MCF 10A (cell line): ENCODE results near the gene BLCAP. TPM values are rescaled to one million over a fixed set of nuclear protein-coding genes. Genes with fewer than 3 reads are reported as not detected.

Experiments
- BruUV-seq: library from RNA; stranded (reverse); fragments of 400-500 nt; replicated peaks from 2 replicates; lab custom pipeline; 2021; lab: Mats Ljungman, UMichigan
- CTCF ChIA-PET: fragments of 300-600 bp; sonication (Branson Sonifier 250); formaldehyde crosslinking; extraction: SDS; loops from one replicate; lab custom pipeline; 2021; ENCODE audit warnings: antibody characterized with exemption, inconsistent platforms; lab: Yijun Ruan, JAX
- POLR2A ChIA-PET: fragments of 300-600, 350-650 bp; sonication (Branson Sonifier 250); formaldehyde crosslinking; extraction: SDS; loops from one replicate; lab custom pipeline; 2020; ENCODE audit warnings: antibody characterized with exemption, inconsistent platforms; lab: Yijun Ruan, JAX
- DNase-seq: peaks from one replicate; pipeline ENCODE4 v3.0.0-alpha.2; 2018; ENCODE audit not compliant: unreplicated experiment
- H3K27ac Mint-ChIP-seq: one replicate; pipeline ENCODE4 v1.8.0; 2022; ENCODE audit warnings: mild to moderate bottlenecking, low read depth, mixed read lengths; ENCODE audit not compliant: unreplicated experiment
- H3K27me3 Mint-ChIP-seq: one replicate; pipeline ENCODE4 v1.8.0; 2022; ENCODE audit warnings: mixed read lengths; ENCODE audit not compliant: insufficient read depth, unreplicated experiment
- H3K36me3 Mint-ChIP-seq: one replicate; pipeline ENCODE4 v1.8.0; 2022; ENCODE audit warnings: mild to moderate bottlenecking, moderate library complexity, mixed read lengths; ENCODE audit not compliant: insufficient read depth, unreplicated experiment
- H3K4me1 Mint-ChIP-seq: one replicate; pipeline ENCODE4 v1.8.0; 2022; ENCODE audit warnings: mixed read lengths; ENCODE audit not compliant: insufficient read depth, unreplicated experiment
- H3K4me3 Mint-ChIP-seq: one replicate; pipeline ENCODE4 v1.8.0; 2022; ENCODE audit warnings: mild to moderate bottlenecking, moderate library complexity, mixed read lengths; ENCODE audit not compliant: unreplicated experiment
- H3K9me3 Mint-ChIP-seq: one replicate; pipeline ENCODE4 v1.8.0; 2022; ENCODE audit warnings: mixed read lengths; ENCODE audit not compliant: unreplicated experiment
- intact Hi-C: fragments of 100-400 bp; cut with micrococcal nuclease; formaldehyde crosslinking; loops from 2 replicates; pipeline ENCODE4 v1.14.1; 2022
- total RNA-seq: library from RNA; stranded (reverse); gene quantifications from 2 replicates; pipeline ENCODE4 v1.2.3, GENCODE V29; 2022
- TF ChIP-seq, protein P1 (sequence below): fragments of 200-600 bp; IDR thresholded peaks from one replicate; pipeline ENCODE4 v1.8.0; 2022; ENCODE audit warnings: antibody characterized with exemption, mild to moderate bottlenecking; ENCODE audit not compliant: unreplicated experiment

BLCAP gene
- total RNA-seq, 1 experiment from 2014 or later, result 105 TPM

DNA sequence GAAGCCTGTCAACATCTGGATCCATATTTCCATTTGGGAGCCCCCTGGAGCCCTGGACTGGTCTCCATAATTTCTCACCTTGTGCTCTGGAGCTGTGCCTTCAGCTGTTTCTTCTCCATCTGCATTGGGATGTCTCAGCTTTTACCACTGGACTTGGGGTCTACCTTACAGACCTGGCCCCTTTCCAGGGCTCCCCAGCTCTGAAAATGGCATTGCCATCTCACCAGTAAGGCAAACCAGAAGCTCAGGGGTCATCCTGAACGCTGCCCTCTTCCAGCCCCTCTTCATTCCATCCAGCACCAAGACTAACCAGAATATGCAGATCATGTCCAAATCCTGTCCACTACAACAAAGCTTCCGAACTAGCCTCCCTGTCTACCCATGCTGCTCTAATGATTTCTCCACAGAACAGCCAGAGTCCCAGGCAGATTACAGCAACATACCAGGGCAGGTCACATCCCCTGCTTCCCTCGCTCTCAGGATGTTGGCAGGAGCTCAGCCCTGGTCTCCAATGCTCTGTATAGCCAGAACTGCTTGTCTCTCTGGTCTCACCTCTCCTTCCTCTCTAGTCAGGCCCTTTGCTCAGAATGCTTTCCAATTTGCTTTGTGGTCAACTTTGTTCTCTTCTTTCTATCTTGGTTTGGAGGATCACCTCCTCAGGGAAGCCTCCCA lies 24.3 kb downstream of the BLCAP start:
- no peak for DNase-seq
- intact Hi-C loops, result no loop called here
- no peaks in the 10 kb centered on the region for H3K4me1 Mint-ChIP-seq
- no peak overlapping the region for H3K4me3 Mint-ChIP-seq
- no peaks in the 10 kb centered on the region for H3K27me3 Mint-ChIP-seq
- TF ChIP-seq, protein P1, sequence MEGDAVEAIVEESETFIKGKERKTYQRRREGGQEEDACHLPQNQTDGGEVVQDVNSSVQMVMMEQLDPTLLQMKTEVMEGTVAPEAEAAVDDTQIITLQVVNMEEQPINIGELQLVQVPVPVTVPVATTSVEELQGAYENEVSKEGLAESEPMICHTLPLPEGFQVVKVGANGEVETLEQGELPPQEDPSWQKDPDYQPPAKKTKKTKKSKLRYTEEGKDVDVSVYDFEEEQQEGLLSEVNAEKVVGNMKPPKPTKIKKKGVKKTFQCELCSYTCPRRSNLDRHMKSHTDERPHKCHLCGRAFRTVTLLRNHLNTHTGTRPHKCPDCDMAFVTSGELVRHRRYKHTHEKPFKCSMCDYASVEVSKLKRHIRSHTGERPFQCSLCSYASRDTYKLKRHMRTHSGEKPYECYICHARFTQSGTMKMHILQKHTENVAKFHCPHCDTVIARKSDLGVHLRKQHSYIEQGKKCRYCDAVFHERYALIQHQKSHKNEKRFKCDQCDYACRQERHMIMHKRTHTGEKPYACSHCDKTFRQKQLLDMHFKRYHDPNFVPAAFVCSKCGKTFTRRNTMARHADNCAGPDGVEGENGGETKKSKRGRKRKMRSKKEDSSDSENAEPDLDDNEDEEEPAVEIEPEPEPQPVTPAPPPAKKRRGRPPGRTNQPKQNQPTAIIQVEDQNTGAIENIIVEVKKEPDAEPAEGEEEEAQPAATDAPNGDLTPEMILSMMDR, result no peak
- POLR2A ChIA-PET, result interaction anchor here (0.7 to 4.0 kb wide), 11 partner anchors 10 to 684 kb away, joined by 3 to 21 read pairs (median 3); partner anchors contain the start of gene BLCAP
- BruUV-seq, result no TSS peak
- H3K27ac Mint-ChIP-seq, result no peak overlapping the region
- peaks cover 9% of the 10 kb centered on the region for H3K36me3 Mint-ChIP-seq
- no peaks in the 10 kb centered on the region for H3K9me3 Mint-ChIP-seq
- CTCF ChIA-PET, result interaction anchor here (0.6 to 1.6 kb wide), 2 partner anchors 11 to 63 kb away, joined by 4 to 5 read pairs; no protein-coding TSS in a partner anchor

DNA sequence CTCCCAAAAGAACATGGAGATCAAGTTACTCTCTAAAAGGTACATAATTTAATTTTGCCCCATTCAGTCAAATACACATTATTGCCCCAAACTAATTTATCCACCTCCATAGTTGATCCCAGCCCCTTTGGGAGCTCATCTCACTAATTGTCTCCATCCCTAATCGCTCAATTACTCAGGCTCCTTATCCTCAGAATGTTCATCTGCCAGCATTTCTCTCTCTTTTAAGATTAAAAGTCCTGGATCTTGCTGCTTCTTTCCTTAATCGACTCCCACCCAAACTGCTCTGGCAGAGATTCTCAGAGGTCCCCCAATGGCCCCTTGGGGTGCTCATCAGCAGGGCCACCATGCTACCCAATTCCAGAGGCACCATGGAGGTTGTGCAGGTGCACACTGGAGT lies 25.0 kb downstream of the BLCAP start:
- Mint-ChIP-seq H3K27ac (no peak overlapping the region), H3K4me1 (no peaks in the 10 kb centered on the region), H3K36me3 (peaks cover 15% of the 10 kb centered on the region), H3K4me3 (no peak overlapping the region), H3K27me3 (no peaks in the 10 kb centered on the region), H3K9me3 (no peaks in the 10 kb centered on the region)
- intact Hi-C loops, result no loop called here
- TF ChIP-seq, protein P1, result no peak
- BruUV-seq, result no TSS peak
- DNase-seq, result no peak
- ChIA-PET POLR2A (interaction anchor here (0.9 to 4.0 kb wide), 11 partner anchors 9 to 233 kb away, joined by 3 to 21 read pairs (median 3); partner anchors contain the start of gene BLCAP), CTCF (interaction anchor here (0.6 to 2.2 kb wide), 6 partner anchors 10 to 63 kb away, joined by 3 to 7 read pairs (median 5); no protein-coding TSS in a partner anchor)

DNA sequence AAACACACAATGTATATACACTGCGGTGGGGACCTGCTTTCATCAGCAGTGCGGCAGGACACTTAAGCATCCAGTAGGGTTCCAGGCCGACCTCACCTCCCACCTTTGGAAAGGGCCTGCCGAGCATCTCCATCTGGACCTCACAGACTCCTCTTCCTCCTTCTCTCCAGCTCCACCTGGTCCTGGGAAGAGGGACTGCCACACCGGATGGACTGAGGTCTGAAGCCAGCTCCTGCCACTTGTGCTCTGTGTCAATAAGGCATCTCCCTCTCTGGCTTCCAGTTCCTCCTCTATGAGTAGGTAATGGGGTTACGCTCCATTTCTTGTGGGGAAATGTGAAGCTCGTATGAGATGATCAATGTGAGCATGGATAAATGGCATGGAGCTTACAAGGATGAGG lies 25.7 kb downstream of the BLCAP start:
- TF ChIP-seq, protein P1, result no peak
- ChIA-PET CTCF (interaction anchor here (0.6 to 2.2 kb wide), 9 partner anchors 9 to 415 kb away, joined by 3 to 7 read pairs (median 5); no protein-coding TSS in a partner anchor), POLR2A (interaction anchor here (0.7 to 4.0 kb wide), 14 partner anchors 9 to 313 kb away, joined by 3 to 21 read pairs (median 3); partner anchors contain the start of gene BLCAP)
- intact Hi-C loops, result no loop called here
- Mint-ChIP-seq H3K4me3 (no peak overlapping the region), H3K27me3 (no peaks in the 10 kb centered on the region), H3K27ac (no peak overlapping the region), H3K4me1 (no peaks in the 10 kb centered on the region), H3K36me3 (peaks cover 15% of the 10 kb centered on the region), H3K9me3 (no peaks in the 10 kb centered on the region)
- BruUV-seq, result no TSS peak
- no peak for DNase-seq

DNA sequence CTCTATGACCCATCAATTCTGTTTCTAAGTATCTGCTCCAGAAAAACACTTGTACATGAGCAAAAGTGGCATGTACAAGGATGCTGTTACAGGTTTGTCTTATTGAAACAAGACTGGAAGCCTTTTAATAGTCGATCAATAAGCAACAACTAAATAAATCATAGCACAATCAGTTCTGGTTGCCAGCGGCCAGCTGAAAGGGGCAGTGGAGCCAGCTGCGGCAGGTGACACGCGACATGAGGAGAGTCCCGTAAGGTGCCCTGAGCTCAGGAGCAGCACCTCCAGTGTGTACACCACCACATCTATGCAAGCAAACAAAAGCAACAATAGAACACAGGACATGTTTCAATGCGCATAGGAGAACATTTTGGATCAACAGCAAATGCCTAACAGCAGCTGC lies 27.4 kb downstream of the BLCAP start:
- ChIA-PET CTCF (interaction anchor here (1.6 kb wide), 1 partner anchor 308 kb away, joined by 6 read pairs; no protein-coding TSS in a partner anchor), POLR2A (interaction anchor here (1.0 to 3.7 kb wide), 5 partner anchors 7 to 36 kb away, joined by 4 to 13 read pairs (median 7); no protein-coding TSS in a partner anchor)
- intact Hi-C loops, result no loop called here
- Mint-ChIP-seq H3K4me3 (no peak overlapping the region), H3K4me1 (no peaks in the 10 kb centered on the region), H3K9me3 (no peaks in the 10 kb centered on the region), H3K36me3 (peaks cover 20% of the 10 kb centered on the region), H3K27me3 (no peaks in the 10 kb centered on the region), H3K27ac (no peak overlapping the region)
- BruUV-seq, result no TSS peak
- TF ChIP-seq, protein P1, result no peak
- no peak for DNase-seq
